Measurements from ENCODE around the gene SMIM11.
"Not testable (repeated sequence)": the region's sequence is repeated elsewhere in the genome, so short reads cannot be mapped to it uniquely, and the experiment has no call there.

DNA sequence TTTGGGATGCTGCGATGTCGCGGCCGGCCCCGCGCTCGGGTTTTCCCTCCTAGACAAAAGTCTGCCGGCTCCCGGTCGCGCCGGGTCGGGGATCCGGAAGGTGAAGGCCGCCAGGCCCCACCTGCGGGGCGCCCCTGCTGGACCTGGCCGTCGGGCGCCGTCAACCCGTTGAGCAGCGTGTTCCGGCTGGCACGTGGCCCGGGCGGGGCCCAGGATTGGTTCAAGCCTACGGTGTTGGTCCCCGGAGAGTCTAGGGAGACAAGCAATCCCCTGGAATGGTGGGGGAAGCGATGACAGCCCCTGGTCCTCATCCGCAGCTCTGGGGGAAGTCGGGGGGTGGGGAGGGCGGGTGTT lies 289 bp downstream of the SMIM11 start:
- TF ChIP-seq, protein P1, sequence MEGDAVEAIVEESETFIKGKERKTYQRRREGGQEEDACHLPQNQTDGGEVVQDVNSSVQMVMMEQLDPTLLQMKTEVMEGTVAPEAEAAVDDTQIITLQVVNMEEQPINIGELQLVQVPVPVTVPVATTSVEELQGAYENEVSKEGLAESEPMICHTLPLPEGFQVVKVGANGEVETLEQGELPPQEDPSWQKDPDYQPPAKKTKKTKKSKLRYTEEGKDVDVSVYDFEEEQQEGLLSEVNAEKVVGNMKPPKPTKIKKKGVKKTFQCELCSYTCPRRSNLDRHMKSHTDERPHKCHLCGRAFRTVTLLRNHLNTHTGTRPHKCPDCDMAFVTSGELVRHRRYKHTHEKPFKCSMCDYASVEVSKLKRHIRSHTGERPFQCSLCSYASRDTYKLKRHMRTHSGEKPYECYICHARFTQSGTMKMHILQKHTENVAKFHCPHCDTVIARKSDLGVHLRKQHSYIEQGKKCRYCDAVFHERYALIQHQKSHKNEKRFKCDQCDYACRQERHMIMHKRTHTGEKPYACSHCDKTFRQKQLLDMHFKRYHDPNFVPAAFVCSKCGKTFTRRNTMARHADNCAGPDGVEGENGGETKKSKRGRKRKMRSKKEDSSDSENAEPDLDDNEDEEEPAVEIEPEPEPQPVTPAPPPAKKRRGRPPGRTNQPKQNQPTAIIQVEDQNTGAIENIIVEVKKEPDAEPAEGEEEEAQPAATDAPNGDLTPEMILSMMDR (IDR thresholded peaks at IDR 0.05; ENCODE audit: insufficient read depth, low read depth, low read length), result not testable (repeated sequence)
- not testable (repeated sequence) for TF ChIP-seq EZH2 (IDR thresholded peaks at IDR 0.05; ENCODE audit: insufficient read depth, low read length)

Measured in astrocyte (in vitro differentiated cells and primary cell).